Measurements from ENCODE around the gene GCNT4.

The GCNT4 gene

GRCh38 chr5:75049456-75050351, 2.7 kb downstream of the GCNT4 start:
- peak; percentile 64 to 70 for DNase-seq

- no peak for DNase-seq
Observed at GRCh38 chr5:75048457-75048953, 3.9 kb downstream of the GCNT4 start.

- DNase-seq: no peak
Observed at GRCh38 chr5:75047356-75047755, 5.0 kb downstream of the GCNT4 start.

GRCh38 chr5:75046366-75047142, 5.8 kb downstream of the GCNT4 start:
- DNase-seq: no peak

- no peak for DNase-seq
Observed at GRCh38 chr5:75045071-75045470, 7.3 kb downstream of the GCNT4 start.

GRCh38 chr5:75044406-75044805, 8.0 kb downstream of the GCNT4 start:
- DNase-seq: no peak

- no peak for DNase-seq
Observed at GRCh38 chr5:75043633-75044264, 8.6 kb downstream of the GCNT4 start.

- no peak for DNase-seq
Observed at GRCh38 chr5:75042522-75042921, 9.8 kb downstream of the GCNT4 start.

GRCh38 chr5:75040973-75041372, 11.4 kb downstream of the GCNT4 start:
- DNase-seq: no peak

GRCh38 chr5:75037106-75037505, 15.3 kb downstream of the GCNT4 start:
- DNase-seq: peak; percentile 29 to 44

GRCh38 chr5:75034137-75034739, 18.1 kb downstream of the GCNT4 start:
- DNase-seq: peak in 1 of 2 donors; percentile 31

GRCh38 chr5:75031366-75031765, 21.0 kb downstream of the GCNT4 start:
- no peak for DNase-seq

- DNase-seq: no peak
Observed at GRCh38 chr5:75028090-75028489, 24.3 kb downstream of the GCNT4 start.

- peak in 1 of 2 donors; percentile 9 for DNase-seq
Observed at GRCh38 chr5:75023368-75024159, 28.8 kb downstream of the GCNT4 start.

- DNase-seq: no peak
Observed at GRCh38 chr5:75021800-75022199, 30.6 kb downstream of the GCNT4 start.

- no peak for DNase-seq
Observed at GRCh38 chr5:75021219-75021618, 31.1 kb downstream of the GCNT4 start.

GRCh38 chr5:75020016-75020656, 32.2 kb downstream of the GCNT4 start:
- no peak for DNase-seq

GRCh38 chr5:75018805-75019587, 33.4 kb downstream of the GCNT4 start:
- no peak for DNase-seq

- no peak for DNase-seq
Observed at GRCh38 chr5:75017971-75018370, 34.4 kb downstream of the GCNT4 start.

- DNase-seq: no peak
Observed at GRCh38 chr5:75016896-75017295, 35.5 kb downstream of the GCNT4 start.

- no peak for DNase-seq
Observed at GRCh38 chr5:75012748-75013147, 39.6 kb downstream of the GCNT4 start.

Data from activated CD4-positive, alpha-beta T cell treated with anti-CD3 and anti-CD28 coated beads for 4 hours (primary cell).